ENCODE measurements around the gene COL4A2.

- TF ChIP-seq, protein P1, sequence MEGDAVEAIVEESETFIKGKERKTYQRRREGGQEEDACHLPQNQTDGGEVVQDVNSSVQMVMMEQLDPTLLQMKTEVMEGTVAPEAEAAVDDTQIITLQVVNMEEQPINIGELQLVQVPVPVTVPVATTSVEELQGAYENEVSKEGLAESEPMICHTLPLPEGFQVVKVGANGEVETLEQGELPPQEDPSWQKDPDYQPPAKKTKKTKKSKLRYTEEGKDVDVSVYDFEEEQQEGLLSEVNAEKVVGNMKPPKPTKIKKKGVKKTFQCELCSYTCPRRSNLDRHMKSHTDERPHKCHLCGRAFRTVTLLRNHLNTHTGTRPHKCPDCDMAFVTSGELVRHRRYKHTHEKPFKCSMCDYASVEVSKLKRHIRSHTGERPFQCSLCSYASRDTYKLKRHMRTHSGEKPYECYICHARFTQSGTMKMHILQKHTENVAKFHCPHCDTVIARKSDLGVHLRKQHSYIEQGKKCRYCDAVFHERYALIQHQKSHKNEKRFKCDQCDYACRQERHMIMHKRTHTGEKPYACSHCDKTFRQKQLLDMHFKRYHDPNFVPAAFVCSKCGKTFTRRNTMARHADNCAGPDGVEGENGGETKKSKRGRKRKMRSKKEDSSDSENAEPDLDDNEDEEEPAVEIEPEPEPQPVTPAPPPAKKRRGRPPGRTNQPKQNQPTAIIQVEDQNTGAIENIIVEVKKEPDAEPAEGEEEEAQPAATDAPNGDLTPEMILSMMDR (conservative IDR thresholded peaks at IDR 0.05; ENCODE audit: low read depth, low read length): no peak
- TF ChIP-seq EZH2 (IDR thresholded peaks at IDR 0.05; ENCODE audit: low read length, unreplicated experiment) (no peak), EZH2phosphoT487 (IDR thresholded peaks at IDR 0.05; ENCODE audit: borderline replicate concordance, low read length) (no peak)
Measured at GRCh38 chr13:110400786-110401533, 93.9 kb downstream of the COL4A2 start.
